ENCODE measurements around the gene SHB.

SHB gene

DNA sequence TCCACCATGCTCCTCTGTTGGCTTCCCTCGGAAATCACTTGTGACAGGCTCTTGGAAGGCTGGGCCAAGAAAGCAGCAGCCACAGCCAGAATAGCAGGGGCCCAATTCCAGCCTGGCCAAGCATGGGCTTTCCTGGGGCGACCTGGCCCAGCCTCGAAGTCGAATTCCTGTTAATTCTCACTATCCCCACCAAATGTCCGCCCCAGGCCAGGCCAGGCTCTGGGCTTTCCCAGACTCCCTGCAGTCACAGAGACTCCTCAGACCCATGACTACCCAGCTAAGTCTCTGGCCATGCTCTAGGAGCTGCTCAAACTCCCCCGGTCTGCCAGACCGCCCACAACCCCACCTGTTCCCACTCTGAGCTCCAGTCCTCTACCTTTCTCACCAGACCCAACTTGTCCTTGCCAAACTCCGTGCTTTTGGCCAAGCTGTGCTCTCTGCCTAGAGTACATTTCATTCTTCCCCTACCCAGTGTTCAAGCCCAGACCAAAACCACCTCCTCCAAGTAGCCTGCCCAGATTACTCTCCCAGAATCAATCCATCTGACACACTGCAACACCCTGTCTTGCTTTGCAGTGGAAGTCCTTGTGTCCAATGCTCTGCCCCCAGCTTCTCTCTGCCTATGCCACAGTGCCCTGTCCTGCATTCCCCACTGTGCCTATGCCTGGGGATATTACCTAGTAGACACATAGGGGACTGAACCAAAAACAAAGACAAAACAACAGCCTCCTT lies 26.2 kb downstream of the SHB start:
- DNase-seq (ENCODE audit: low read depth) = no peak

DNA sequence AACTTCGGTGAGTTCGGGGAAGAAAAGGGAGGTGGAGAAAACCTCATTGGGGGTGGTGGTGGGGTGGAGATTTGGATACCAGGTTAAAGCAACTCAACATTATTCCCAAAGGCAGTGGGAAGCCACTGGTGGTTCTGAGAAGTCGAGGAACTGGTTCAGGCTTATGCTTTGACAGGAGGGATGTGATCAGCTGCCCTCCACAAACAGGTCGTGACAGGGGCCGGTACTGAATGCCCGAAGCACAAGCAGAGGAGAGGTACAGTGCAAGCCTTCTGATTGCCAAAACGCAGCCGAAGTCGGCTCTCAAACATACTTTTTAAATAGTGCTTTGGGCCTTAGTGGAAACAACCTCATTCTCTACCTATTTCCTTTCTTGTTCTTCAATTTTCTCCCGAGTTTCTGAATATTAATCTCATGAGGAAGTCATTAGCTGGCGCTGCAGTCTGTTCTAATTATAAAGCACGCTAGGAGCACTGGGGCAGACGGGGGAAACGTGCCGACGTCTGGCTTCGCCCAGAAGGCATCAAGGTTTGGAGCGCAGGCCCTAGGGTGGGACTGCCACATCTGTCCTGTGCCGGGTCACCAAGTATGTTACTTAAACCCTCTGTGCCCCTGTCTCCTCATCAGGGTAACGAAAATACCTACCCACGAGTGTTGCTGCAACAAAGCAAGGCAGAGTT lies 27.3 kb downstream of the SHB start:
- no peak for DNase-seq (ENCODE audit: low read depth)

DNA sequence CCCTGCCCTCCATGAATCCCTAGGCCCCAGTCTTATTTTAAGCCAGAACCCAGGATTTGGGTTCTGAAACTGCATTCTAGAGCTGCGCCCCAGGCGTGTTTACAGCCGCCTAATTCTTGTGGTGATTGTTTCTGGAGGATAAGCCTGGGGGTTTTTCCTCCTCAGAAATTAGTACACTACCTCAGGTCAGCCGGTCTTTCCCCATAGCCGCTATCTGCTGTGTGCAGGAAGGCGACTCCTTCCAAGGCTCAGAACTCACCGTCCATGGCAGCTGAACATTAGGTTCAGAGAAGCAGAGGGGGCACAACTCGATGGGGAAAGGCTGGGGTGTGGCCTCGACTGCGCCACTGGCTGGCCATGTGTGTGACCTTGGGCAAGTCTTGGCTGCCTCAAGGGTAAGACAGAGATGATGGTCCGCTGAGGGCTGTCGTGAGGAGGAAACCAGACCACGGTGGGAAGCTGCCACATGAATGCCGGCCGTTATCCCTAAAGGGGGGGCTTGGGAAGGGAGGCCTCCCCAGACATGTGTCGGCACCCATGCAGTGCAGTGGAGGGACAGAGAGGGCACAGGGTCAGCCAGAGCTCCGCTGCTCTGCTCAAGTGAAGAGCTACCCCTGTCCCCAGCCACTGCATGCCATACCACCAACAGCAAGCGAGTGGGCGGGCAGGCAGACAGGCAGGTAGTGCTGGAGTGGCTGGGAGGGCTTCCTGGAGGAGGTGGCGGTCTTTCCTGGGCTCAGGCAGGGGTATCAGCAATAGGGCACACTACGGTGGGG lies 28.9 kb downstream of the SHB start:
- no peak for DNase-seq (ENCODE audit: low read depth)

DNA sequence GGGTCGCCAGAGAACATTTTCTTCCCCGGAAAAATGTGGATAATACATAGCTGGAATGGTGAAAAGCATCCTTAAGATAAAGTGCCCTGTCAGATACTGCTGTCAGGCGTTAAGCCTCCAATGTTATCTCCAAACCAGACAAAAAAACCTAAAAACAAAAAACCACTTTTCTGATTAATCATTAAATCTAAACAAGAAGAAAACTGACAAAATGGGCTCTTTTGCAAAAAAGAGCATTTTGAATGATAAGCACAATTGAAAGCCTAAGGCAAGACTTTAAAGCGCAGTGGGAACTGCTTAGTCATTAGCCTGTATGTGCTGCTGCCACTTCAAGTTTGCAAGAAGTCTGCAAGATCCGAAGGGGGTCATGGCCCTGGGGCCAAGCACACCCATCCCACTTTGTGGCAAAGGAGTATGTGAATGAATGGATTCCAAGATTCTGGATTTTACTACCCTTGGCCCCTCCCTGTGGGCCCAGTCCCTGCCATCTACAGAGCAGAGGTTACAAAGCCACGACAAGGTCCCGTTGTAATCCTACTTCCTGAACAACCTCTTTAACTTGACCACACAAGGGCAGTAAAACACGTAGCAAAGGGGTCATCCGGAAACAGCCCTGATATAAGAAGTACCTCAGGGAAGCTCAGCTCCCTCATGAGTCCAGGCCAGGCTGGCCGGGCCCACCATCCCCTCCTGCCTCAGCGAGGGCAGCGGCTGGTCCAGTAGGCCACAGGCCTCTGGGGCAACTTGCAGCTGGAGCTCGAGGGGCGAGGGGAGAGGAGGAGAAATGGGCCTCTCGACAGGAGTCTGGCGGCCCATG lies 29.7 kb downstream of the SHB start:
- DNase-seq (ENCODE audit: low read depth) = no peak

DNA sequence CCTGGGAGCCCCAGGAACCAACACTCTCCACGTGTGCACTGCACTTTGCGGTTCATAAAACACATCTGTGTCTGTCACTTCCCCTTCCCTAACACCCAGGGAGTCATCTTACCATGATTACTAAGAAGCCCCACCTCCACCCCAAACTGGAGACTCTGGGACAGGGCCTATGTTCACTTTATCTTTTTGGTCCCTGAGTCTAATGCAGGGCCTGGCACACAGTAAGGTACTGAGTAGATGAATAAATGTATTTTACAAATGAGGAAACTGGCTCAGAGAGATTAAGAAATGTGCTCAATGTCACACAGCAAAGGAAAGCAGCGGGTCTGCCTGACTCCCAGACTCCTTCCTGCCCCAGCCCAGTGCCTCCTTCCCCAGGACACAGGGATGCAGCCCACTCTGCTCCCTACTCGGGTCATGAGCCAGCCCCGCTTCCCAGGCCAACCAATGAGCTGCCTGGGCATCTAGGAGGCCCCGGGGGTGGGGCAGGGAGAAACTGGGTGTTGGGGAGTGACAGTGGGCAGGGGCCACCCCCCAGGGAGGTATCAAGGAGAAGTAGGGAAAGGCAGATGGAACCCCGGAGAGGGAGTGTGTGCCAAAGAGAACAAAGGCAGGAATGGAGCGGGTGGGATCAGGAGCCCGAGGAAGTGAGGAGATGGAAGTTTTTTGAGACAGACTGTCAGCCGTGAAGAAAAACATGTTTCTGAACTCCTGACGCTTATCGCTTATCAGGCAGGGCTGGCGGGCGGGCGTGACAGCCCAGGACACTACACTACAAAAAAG lies 30.5 kb downstream of the SHB start:
- no peak for DNase-seq (ENCODE audit: low read depth)

DNA sequence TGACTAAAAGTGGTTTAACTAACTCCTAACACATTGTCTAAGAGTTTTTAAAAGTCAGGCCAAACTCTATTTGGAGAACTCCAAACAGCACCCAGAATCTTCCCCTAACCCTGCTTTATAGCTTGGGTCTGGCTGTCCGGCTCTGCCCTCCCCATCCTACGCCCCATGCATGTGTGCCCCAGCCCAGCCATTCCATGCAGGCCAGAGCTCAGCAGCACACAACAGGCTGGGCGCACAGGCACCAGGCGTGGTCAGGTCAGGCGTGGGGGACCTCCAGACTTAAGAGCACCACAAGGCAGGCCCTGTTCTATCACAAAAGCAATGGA lies 31.1 kb downstream of the SHB start:
- DNase-seq (ENCODE audit: low read depth) = no peak

DNA sequence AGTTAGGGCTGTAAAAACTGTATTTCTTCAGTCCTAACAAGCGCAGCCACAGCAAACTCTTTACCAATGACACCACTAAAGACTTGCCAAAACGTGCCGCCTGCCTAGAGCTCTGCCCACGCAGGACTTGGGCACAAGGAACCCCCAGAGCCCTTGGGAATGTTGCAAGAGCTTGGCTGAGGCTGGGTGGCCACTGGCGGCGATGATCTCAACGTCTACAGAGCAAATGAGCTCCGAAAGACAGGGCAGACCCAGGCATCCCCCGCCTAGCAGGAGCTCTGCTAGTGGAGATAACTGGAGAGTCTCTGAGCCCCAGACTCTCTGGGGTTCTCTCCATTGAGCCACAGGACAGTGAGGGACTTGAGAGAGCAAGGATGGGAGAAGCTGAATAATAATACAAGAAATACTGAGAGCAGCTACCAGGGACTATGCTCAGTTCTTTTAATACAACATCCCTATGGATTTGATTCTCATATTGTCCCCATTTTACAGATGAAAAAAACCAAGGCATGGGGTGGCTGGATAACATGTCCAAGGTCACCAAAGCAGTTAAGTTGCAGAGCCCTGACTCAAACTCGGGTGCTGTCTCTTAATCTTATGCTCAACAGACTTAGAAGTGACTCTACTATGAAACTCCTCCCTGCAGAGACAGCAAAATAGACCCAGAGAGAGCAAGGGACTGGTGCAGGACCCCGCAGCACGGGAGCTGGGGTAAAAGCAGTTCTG lies 32.5 kb downstream of the SHB start:
- no peak for DNase-seq (ENCODE audit: low read depth)

DNA sequence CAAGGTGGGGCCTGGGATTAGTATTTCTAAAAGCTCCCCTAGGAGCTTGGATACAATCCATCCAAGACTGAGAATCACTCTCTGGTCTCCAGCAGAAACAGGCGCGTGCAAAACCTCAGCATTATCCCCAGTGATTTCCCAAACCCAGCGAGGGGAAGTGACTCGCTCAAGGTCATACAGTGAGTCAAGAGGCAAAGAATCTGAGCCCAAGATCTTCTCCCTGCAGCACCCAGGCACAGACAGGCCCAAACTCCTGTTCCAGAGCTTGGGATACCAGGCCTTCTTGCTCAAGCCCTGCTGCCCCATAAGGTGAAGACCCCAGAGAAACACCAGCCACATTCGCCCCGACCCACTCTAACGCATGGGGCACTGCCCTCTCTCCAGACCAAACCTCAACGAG lies 33.2 kb downstream of the SHB start:
- no peak for DNase-seq (ENCODE audit: low read depth)

DNA sequence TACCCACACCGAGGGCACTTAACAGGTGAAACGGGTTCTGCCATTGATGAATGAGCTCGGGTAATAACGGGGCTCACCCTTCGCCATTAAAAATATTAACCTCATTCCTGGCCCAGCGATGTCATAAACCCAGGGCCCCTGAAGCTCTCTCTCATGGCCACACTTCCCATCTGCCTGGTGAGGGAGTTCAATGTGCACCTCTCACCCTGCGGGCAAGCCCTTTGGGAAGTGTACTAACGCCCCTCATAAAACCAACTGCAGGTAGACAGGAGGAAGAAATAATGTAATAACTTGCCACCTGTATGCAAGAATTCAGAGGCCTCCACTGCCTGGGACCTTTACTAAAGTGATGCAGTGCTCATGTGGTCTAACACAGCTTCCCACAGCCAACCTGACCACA lies 35.1 kb downstream of the SHB start:
- DNase-seq (ENCODE audit: low read depth) = no peak

DNA sequence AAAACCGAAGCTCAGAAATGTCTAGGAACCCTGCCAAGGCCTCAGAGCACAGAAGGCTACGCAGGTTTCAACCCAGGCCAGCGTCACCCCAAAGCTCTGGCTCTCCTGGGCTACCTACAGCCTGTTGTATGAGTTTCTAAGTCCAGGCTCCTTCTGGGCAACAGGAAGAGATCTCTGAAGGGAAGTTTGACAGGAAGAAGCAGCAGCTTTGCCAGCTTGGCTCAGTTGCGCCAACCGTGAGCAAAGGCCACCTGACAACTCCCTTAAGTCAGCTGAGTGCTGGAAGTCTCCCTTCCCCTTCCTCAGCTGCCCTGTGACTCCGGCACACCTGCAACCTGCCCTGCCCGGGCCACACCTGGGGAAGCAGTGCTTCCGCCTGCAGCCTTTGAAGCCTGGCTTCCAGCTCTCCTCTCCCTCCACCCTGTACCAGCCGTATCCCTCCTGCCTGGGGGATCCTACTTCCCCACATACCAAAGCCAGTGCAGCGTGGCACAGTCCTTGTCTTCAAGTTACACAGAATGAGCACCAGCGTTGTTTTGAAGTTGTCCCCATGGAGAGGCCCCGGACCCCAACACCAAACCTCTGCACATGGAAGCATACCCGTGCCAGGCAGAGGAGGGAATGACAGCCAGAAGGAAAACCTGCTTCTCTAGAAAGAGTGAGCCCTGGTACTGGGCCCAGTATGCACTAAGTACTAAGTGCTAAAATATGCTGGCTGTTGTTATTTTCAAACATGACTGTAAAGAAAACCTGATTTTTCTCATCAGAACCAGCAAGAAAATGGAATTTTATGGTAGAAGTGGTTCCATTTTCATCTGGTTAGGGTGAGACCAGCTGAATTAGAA lies 36.5 kb downstream of the SHB start:
- DNase-seq (ENCODE audit: low read depth) = no peak

DNA sequence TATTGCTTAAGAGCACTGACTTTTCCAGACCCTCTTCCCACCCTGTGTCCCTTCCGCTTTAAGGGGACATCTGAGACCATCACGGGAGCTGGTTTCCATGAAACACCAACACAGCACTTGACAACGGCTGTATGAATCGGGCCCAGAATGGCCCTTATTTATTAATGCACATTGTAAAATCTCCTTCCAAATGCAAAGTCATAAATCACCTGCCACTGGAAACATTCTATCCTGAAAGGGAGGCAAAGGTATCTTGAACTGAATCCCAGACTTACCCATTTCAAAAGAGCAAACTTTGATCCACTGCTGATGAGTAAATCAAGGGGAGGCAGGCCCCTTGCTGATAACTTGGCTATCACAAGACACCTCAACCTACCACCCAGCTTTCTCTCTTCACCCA lies 37.4 kb downstream of the SHB start:
- DNase-seq (ENCODE audit: low read depth) = no peak

DNA sequence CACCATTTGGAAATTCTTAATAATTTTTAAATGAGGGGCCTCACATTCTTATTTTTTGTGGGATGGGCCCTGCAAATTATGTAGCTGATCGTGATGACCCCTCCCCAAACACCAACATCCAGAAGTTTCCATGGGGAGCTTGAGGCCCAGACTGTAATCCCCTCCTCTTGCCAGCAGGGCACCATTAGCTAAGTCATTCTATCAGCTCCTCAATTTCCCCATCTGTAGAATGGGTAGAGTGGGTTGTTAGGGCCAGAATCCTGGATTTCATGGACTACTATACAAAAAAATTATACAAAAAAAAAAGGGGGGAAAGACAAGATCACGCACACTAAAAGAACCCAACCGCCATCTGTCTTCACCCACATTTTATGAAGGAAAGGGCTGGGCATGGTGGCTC lies 38.4 kb downstream of the SHB start:
- no peak for DNase-seq (ENCODE audit: low read depth)

DNA sequence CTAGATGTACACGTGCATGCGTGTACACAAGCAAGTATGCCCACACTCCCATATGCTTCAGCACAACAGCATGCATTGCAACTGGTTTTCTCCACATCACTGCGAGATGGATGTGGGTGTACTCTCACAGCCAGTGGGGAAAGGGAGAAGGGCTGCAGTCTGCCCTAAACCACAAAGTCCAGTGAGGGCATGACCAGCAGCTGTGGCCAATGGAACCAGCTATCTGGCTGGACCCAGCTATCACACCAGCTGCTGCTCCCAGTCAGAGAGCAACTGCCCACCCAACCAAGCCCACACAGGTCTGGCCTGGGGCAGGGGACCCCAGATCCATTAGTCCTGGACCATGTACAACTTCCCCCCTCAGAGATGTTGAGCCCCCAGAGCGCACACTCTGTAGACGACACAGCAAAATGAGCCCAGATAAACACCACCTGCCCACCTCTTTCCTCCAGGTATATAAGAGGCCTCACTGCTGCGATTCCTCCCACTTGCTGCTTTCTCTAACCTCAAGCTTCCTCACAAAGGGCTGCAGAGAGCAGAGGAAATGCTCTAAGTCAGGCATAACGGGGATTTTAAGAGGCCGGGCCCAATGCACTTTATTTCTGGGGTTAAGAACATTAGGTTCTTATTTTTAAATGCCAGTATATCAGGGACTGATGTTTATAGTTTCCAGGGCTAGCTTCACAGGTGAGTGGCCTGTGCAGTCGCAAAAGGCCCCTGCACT lies 39.0 kb downstream of the SHB start:
- no peak for DNase-seq (ENCODE audit: low read depth)

DNA sequence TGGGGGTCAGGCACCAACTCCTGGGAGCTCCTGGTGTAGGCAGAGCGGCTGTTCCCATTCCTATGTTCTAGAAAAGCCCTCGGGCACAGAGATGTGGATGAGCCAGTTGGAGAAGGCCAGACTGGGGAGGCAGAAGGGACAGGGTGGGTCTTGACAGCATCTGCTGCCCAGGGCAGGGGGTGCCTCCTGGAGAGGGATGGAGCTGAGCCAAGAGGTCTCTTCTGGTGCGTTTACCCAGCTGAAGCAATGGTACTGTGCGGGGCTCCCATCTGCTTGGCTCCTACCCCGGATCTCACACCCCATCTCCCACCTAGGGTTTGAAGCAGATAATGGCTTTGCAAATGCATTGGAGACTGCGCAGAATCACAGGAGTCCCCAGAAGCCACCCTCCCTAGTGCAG lies 41.3 kb downstream of the SHB start:
- DNase-seq (ENCODE audit: low read depth) = no peak

DNA sequence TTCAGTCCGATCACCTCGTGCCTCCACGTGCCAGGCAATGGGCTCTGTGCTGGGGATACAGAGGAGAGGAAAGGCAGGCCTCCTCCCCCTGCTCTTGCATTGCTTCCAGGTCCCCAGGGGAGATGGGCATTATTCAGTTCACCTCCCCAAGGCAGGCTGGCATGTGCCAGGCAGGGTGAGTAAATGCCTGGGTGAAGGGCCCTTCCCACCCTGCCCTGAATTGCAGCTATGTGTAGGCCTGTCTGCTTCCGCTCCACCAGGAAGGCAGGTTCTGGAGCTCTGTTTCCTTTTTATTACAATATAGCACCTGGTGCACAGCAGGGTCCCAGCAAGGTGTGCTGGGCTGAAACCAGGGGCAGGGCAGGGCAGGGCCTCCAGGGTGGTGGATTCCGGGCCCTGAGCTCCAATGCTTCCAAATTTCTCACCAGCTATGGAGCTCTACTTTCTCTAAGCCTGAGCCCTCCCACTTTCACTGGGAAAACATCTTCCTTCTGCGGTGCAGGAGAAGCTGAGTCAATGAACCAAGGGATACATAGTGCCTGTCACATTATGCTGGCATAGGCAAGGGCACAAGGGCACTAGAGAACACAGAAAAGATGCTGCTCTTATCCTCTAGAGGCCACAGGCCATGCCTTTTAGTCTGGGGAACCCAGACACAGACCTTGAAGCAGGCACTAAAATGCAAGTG lies 42.0 kb downstream of the SHB start:
- DNase-seq (ENCODE audit: low read depth) = no peak

DNA sequence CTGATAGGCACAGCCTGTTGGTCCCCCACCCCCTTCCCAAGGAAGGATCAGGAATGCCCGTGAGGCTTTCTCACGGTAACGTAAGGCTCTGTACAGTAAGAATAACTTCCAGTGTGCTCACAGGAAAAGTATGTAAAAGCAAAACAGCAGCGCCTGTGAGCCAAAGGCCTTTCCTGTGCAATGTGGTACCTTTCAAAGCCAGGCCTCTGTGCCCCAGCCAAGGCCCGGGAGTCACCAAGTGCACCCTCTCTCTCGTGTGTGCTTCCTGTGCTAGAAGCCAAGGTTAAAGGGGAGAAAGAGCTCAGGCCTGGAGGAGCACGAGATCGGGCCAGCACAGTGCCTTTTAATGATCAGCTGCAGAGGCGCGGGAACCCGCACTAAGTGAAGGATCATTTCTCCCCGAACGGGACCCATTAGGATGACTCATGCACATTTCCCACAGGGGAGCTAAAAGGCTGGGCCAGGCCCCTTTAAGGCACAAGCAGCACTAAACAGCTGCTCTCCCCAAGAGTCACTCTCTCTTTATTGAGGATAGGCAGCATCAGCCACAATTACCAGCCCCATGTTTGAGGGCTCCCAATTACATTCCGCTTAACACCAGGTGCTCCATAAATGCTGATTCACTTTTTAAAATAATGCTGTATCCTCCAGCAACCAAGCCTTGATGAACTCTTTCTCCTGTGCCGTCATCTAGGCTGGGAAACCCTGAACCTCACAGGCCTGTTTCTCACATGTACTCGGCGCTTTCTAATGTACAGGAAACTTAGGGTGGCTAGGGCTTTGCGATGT lies 42.8 kb downstream of the SHB start:
- DNase-seq (ENCODE audit: low read depth) = no peak

DNA sequence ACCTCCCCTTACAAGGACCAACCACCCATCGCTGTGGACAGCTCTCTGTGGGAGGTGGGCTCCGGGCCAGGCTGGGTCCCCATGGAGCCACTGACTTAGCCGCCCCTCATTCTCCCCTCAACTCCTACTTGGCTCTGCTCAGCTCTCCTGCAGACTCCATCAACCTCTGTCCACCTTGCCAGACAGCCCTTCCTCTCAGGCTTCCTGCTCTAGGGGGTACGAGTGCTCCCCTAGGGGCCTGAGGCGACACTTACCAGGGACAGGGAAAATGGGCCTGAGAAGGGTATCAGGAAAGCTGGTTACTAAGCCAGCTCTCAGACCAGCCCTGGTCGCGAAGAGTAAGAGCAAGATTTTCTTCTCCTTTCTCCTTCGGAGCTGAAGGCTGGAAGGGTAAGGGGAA lies 43.9 kb downstream of the SHB start:
- no peak for DNase-seq (ENCODE audit: low read depth)
